Bronchial epithelial cell (primary cell): ENCODE data around the gene PRKAR2B. TPM values are rescaled to one million over a fixed set of nuclear protein-coding genes. Genes with fewer than 3 reads are reported as not detected.

Experiments used
- DNase-seq: peaks from one replicate; pipeline ENCODE4 v3.0.0-alpha.2; 2010; ENCODE audit warnings: low read depth
- FAIRE-seq: peaks from 2 replicates; lab custom pipeline; 2011; peaks lifted over from hg19 to GRCh38; lab: Jason Lieb, UNC
- H3K27me3 ChIP-seq: 2 replicates; pipeline ENCODE4 v1.5.1; 2011; ENCODE audit warnings: low read length; ENCODE audit not compliant: control insufficient read depth, insufficient read depth
- H3K36me3 ChIP-seq: 2 replicates; pipeline ENCODE4 v1.5.1; 2011; ENCODE audit warnings: low read length; ENCODE audit not compliant: control insufficient read depth, insufficient read depth
- H3K4me3 ChIP-seq: 2 replicates; pipeline ENCODE4 v1.5.1; 2011; ENCODE audit warnings: mild to moderate bottlenecking, low read depth, low read length, control low read depth
- total RNA-seq: library from RNA; depleted of rRNA; stranded (reverse); fragments of >200 nt; gene quantifications from 2 replicates; pipeline ENCODE4 v1.2.1, GENCODE V29; 2014
- TF ChIP-seq, protein P1 (sequence below): IDR thresholded peaks from 2 replicates; pipeline ENCODE4 v1.5.1; 2011; ENCODE audit warnings: mild to moderate bottlenecking, moderate library complexity, low read length, control low read depth, inconsistent platforms; ENCODE audit not compliant: insufficient read depth, severe bottlenecking

The PRKAR2B gene
- total RNA-seq, 1 donor from 2014 or later: 0.26 TPM

DNA sequence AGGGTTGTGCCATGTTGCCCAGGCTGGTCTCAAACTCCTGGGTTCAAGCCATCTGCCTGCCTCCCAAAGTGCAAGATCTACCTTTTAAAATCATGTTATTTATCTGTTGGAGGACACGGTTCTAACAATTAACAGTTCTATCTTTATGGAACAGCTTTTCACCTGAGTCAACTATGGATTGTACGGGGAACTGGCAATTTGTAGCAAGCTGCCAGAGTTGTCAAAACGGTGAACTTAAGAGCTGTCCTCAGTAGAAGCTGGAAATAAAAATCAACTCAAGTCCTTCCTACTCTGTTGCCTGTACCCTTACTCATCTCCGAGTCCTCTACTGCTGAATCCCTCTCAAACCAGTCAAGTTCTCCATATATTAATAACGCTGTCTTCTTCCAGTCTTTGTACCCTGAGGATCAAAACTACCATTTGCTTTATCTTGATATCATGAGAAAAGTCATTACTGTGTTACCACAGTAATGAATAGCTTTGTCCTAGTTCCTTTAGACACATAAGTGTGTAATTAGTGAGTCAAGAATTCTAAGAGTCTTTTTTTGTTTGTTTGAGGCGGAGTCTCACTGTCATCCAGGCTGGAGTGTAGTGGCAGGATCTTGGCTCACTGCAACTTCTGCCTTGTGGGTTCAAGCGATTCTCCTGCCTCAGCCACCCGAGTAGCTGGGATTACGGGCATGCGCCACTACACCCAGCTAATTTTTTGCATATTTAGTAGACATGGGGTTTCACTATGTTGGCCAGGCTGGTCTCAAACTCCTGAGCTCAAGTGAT is 152.5 kb downstream of the PRKAR2B start:
- Histone ChIP-seq H3K27me3 (no peaks in the 10 kb centered on the region), H3K4me3 (no peak overlapping the region), H3K36me3 (peaks cover 3% of the 10 kb centered on the region)
- peak; percentile 72 for DNase-seq
- FAIRE-seq: no peak
- TF ChIP-seq, protein P1, sequence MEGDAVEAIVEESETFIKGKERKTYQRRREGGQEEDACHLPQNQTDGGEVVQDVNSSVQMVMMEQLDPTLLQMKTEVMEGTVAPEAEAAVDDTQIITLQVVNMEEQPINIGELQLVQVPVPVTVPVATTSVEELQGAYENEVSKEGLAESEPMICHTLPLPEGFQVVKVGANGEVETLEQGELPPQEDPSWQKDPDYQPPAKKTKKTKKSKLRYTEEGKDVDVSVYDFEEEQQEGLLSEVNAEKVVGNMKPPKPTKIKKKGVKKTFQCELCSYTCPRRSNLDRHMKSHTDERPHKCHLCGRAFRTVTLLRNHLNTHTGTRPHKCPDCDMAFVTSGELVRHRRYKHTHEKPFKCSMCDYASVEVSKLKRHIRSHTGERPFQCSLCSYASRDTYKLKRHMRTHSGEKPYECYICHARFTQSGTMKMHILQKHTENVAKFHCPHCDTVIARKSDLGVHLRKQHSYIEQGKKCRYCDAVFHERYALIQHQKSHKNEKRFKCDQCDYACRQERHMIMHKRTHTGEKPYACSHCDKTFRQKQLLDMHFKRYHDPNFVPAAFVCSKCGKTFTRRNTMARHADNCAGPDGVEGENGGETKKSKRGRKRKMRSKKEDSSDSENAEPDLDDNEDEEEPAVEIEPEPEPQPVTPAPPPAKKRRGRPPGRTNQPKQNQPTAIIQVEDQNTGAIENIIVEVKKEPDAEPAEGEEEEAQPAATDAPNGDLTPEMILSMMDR: no peak

DNA sequence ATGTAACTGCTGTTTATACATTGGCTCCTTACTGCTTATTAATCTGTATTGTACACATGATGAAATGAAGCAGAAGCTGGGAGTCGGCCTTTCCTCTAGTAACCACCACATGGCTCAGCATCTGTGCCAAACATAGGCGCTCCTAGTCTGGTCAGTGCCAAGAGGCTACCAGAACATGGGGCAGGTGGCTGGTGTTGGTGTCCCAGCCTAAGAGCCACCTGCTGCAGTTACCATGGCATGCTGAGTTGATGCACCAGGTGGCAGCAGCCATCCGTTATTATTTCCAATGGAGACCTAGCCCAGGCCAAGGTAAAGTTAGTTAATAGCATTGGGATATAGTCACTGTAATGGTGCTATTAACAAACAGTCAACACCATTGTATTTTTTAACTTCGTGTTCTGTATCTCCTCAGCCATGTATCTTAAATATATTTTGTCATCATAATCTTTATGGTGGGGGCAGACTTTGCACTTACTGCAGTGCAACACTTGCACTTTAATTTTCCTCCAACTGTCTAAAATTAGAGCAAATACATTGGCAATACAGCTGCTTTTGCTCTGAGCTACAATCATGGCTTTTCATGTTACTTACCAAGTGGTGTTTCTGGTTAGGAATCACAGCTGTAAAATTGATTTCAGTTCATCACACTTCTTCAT is 157.4 kb downstream of the PRKAR2B start:
- DNase-seq (peak; percentile 43), FAIRE-seq (no peak)
- peaks cover 8% of the 10 kb centered on the region for H3K36me3 ChIP-seq
- TF ChIP-seq, protein P1: peak; percentile 66
- H3K27me3 ChIP-seq: no peaks in the 10 kb centered on the region
- no peak overlapping the region for H3K4me3 ChIP-seq

DNA sequence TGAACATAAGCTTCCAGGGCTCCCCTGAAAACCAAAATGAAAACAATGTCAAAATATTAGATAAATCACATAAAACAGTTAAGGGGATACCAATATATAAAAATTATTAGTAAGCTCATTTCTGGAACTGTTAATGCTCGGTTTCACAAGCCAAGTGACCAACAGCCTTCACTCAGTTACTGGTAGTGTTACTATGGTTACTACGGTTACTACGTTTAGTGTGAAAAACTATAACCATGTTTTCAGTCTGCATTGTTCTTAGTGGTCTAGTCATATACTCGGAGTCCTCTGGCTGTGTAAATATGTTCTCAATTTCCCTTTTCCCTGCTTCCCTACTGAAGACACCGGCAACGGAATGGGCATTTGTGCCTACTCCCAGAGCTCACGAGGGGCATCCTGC is 159.1 kb downstream of the PRKAR2B start:
- H3K36me3 ChIP-seq: peaks cover 8% of the 10 kb centered on the region
- no peaks in the 10 kb centered on the region for H3K27me3 ChIP-seq
- DNase-seq (no peak), FAIRE-seq (no peak)
- TF ChIP-seq, protein P1: no peak
- H3K4me3 ChIP-seq: no peak overlapping the region

DNA sequence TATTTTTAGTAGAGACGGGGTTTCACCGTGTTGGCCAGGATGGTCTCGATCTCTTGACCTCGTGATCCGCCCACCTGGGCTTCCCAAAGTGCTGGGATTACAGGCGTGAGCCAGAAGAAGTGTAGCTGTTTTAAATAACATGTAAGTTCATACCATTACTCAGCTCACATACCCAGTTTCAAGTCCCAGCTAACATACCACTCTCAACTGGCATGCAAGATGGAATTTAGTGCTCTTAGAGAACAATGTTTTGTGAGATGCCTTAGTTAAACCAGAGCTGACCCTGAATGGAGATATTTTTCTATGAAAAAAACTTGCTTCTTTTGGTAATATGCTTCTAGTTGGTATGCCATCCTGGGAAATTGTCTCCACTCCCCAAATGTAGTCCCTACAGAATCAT is 161.6 kb downstream of the PRKAR2B start:
- no peak for FAIRE-seq
- TF ChIP-seq, protein P1: no peak
- no peak for DNase-seq
- Histone ChIP-seq H3K36me3 (peaks cover 13% of the 10 kb centered on the region), H3K27me3 (no peaks in the 10 kb centered on the region), H3K4me3 (no peak overlapping the region)

DNA sequence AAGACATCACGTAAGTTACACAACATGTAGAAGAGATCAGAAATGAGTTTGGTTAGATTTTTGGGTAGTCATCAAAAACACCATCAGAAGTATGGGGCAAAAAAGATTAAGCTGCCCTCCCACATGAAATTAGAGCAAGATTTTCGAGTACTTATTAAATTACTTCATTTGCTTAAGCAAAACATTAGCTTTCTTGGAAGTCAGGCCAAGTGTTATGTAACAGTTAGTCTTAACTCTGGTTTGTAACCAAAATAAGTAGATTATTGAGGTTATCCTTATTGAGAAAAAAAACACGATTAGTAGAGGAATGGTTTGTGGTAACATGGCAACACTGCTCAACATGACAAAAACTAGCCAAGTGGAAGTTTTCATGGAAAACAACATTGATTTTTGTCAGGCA is 162.2 kb downstream of the PRKAR2B start:
- Histone ChIP-seq H3K27me3 (no peaks in the 10 kb centered on the region), H3K4me3 (no peak overlapping the region), H3K36me3 (peaks cover 13% of the 10 kb centered on the region)
- no peak for DNase-seq
- FAIRE-seq: no peak
- TF ChIP-seq, protein P1: no peak
